ENCODE data around the gene ADH6.
"Not testable (repeated sequence)": the region's sequence is repeated elsewhere in the genome, so short reads cannot be mapped to it uniquely, and the experiment has no call there.

The ADH6 gene
- total RNA-seq: 0 reads per million in 2 donors

- DNase-seq: no peak
Measured at GRCh38 chr4:99219072-99219471, at the start of gene ADH6. Gene ADH6, minus strand, starts transcription at chr4:99219246. Its CDS starts 94 bp downstream, at chr4:99219152.

- no peak for DNase-seq
Measured at GRCh38 chr4:99264927-99265326, 45.9 kb upstream of the ADH6 start.

DNA sequence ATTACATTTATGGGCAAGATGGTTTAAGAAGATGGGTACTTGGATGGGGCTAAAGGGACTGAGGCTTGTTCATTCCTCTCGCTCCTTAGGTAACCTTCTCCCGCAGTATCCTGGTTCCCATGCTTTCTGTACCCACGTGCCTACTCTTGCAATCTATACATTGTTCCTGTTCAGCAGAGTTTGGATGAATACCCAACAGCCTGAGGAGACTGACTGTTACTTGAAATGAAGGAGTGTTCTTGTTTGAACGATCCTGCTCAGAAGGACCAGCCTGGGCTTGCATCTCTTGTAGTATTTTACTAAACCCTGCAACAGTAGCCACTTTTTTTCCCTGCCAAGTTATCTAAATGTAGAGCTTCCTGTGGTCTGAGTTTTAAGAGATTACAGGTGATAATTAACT is 33.7 kb upstream of the ADH6 start:
- DNase-seq: no peak

GRCh38 chr4:99248714-99249113 is 29.7 kb upstream of the ADH6 start:
- no peak for DNase-seq

GRCh38 chr4:99235955-99236354 is 16.9 kb upstream of the ADH6 start:
- no peak for DNase-seq

- DNase-seq: no peak
Measured at GRCh38 chr4:99234331-99235010, 15.4 kb upstream of the ADH6 start.

- not testable (repeated sequence) for DNase-seq
Measured at GRCh38 chr4:99233397-99233796, 14.4 kb upstream of the ADH6 start.

- DNase-seq: not testable (repeated sequence)
Measured at GRCh38 chr4:99228706-99229105, 9.7 kb upstream of the ADH6 start.

DNA sequence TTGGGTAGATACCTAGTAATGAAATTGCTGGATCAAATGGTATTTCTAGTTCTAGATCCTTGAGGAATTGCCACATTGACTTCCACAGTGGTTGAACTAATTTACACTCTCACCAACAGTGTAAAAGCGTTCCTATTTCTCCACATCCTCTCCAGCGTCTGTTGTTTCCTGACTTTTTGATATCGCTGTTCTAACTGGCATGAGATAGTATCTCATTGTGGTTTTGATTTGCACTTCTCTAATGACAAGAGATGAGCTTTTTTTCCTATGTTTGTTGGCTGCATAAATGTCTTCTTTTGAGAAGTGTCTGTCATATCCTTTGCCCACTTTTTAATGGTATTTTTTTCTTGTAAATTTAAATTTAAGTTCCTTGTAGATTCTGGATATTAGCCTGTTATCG is 8.6 kb upstream of the ADH6 start:
- DNase-seq: not testable (repeated sequence)

DNA sequence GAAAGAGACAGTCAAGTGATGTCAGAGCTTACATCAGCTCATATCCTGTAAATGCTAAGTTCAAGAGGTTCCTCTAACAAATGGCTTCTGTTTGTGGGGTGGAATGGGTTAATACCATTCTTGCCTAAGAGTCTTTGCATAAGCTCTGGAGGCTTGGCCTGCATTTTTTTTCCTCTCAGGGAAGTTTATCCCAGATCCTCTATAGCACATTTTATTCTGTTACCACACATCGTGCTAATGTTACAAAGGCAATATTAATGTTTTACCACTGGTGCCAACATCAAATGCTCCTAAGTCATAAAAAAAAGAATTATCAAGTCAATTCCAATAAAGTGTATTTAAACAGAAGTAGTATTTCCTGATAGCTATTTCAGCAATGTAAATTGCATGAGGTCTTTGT is 2.9 kb upstream of the ADH6 start:
- no peak for DNase-seq

DNA sequence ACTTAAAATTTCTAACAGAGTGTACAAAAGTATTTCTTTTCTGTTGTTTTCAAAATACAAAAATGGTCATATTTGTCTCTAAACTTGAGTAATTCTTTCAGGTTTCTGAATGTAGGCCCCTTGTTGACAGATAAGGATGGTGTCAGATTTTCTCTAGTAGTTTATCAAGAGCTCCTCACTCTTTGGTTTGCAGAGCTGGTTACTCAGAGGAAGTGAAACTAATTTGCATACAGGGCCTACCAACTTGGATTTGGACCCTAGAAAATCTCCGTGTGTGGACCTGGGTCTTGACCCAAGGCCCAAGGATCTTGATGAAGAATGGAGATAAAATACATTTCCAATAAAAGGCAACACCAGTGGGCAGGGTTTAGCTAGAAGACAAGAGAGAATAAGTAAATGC is 433 bp upstream of the ADH6 start:
- DNase-seq: no peak

DNA sequence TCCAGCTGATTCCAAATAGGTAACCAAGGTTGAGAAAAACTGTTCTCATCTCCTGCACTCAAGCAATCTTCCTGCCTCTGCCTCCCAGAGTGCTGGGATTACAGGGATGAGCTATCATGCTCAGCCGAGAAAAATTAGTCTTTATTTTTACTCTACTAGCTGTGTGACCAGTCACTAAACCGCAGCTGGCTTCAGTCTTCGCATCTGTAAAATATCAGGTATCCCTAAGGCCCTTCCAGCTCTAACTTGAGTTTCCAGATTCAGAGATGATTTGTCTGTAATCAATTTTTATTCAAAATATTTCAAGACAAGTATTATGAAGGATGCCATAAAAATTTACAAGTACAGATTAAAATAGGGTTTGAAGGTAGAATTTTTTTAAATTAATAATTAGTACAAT is 3.5 kb downstream of the ADH6 start:
- DNase-seq: no peak

- no peak for DNase-seq
Measured at GRCh38 chr4:99210789-99211188, 8.3 kb downstream of the ADH6 start.

GRCh38 chr4:99209671-99210070 is 9.4 kb downstream of the ADH6 start:
- DNase-seq: no peak

- DNase-seq: no peak
Measured at GRCh38 chr4:99208719-99209075, 10.3 kb downstream of the ADH6 start.

- DNase-seq: no peak
Measured at GRCh38 chr4:99207911-99208718, 10.9 kb downstream of the ADH6 start.

GRCh38 chr4:99207069-99207743 is 11.8 kb downstream of the ADH6 start:
- DNase-seq: no peak

GRCh38 chr4:99205153-99205979 is 13.7 kb downstream of the ADH6 start:
- no peak for DNase-seq

GRCh38 chr4:99202536-99202935 is 16.5 kb downstream of the ADH6 start:
- no peak for DNase-seq

DNA sequence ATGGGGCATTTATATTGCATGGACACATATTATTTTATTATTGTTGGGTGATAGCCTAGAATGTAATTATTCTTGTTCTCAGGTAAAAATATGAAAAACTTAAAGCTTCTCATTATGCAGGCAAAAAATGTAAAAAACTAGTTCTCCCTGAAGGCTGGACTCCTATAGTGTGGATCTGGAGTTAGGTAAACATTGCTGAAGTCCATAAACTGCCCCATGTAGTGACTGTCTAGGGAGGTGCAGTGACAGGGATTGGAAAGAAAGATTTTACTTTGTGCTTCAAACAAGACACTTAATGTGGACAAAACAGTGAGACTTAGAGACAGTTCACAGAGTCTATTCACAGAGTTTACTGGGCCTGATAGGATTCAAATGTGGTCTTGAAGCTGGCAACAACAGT is 17.0 kb downstream of the ADH6 start:
- no peak for DNase-seq

DNA sequence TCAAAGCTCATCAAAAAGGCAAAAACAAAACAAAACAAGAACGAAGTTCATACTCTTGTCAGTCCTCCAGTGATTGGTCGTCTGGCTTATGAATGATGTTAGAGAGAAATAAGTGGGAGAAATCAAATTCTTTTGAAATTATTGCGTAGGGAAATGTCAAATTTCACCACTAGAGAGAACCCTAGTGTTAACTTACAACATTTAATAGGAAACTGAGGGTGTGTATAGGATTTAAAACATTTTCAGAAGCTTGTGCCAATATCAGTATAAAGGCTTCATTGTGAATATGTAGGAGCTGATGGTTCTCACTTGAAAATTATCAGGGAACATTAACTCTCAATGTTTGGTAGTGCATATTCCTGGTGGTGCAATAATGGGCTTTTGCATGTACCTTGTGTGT is 17.4 kb downstream of the ADH6 start:
- DNase-seq: no peak

GRCh38 chr4:99200138-99200537 is 18.9 kb downstream of the ADH6 start:
- no peak for DNase-seq

DNA sequence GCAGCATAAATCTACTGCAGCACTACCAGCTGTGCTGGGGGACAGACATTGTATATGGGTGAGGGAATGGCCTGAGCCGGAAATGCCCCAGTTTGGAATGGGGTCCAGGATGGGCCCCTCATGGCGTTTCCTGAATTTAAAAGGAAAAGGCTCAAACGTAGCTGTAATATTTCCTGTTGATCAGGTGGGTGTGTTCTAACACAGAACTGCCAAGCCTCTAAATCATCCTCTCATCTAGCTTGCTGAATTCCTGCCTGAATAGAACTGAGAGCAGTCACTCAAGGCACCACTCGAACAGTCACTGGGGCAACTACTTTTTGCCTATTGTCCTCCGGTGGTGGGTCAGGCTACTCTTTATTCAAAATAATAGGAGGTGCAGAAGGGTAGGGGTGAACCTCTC is 28.7 kb downstream of the ADH6 start:
- no peak for DNase-seq
